NB4 (cell line): Measurements from ENCODE around the gene ASS1.

Experiments used
- POLR2A ChIP-seq: IDR thresholded peaks from 2 replicates; pipeline ENCODE4 v1.6.1; 2011; ENCODE audit warnings: mild to moderate bottlenecking; ENCODE audit not compliant: insufficient read length; ENCODE audit errors: extremely low read depth
- TF ChIP-seq, protein P1 (sequence below): IDR thresholded peaks from one replicate; pipeline ENCODE4 v1.5.1; 2012; ENCODE audit warnings: low read depth, low read length

DNA sequence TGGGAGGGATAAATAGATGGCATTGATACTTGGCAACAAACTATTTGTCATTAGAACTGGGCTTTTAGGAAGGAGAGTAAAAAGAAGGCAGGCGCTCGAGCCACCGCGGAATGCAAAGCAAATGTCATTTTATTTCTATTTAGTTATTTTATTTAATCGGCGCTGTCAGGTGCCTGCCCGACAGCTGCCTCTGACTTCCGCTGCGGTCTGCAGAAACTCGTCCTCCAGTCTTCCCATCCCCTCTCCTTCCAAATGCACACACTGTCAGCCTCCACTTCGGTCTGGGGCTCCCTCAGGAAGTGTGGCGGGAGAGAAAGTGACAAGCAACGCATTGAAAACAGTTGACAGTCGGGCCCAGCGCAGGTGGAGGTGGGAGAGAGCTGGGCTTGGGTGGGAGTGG is 29.3 kb downstream of the ASS1 start:
- TF ChIP-seq, protein P1, sequence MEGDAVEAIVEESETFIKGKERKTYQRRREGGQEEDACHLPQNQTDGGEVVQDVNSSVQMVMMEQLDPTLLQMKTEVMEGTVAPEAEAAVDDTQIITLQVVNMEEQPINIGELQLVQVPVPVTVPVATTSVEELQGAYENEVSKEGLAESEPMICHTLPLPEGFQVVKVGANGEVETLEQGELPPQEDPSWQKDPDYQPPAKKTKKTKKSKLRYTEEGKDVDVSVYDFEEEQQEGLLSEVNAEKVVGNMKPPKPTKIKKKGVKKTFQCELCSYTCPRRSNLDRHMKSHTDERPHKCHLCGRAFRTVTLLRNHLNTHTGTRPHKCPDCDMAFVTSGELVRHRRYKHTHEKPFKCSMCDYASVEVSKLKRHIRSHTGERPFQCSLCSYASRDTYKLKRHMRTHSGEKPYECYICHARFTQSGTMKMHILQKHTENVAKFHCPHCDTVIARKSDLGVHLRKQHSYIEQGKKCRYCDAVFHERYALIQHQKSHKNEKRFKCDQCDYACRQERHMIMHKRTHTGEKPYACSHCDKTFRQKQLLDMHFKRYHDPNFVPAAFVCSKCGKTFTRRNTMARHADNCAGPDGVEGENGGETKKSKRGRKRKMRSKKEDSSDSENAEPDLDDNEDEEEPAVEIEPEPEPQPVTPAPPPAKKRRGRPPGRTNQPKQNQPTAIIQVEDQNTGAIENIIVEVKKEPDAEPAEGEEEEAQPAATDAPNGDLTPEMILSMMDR = no peak
- no peak for TF ChIP-seq POLR2A
